GM20431 (cell line): ENCODE results near the gene TOPAZ1.

Experiments used
- in situ Hi-C: fragments of 300-500 bp; cut with MseI, MboI; formaldehyde crosslinking; loops from one replicate; pipeline ENCODE4 v1.15.0; 2020; ENCODE audit warnings: low sequenced_read_pairs; ENCODE audit not compliant: unreplicated experiment

TOPAZ1 gene

GRCh38 chr3:44238889-44239288 is 2.8 kb upstream of the TOPAZ1 start:
- in situ Hi-C loops, result no loop called here

- in situ Hi-C loops, result no loop called here
These were observed 1.6 kb upstream of the TOPAZ1 start for GRCh38 chr3:44240061-44240460.

- in situ Hi-C loops, result no loop called here
These were observed 1.0 kb downstream of the TOPAZ1 start for GRCh38 chr3:44242721-44243120.

GRCh38 chr3:44248152-44248551 is 6.5 kb downstream of the TOPAZ1 start:
- in situ Hi-C loops, result no loop called here

- in situ Hi-C loops, result no loop called here
These were observed 10.8 kb downstream of the TOPAZ1 start for GRCh38 chr3:44252332-44252959.

GRCh38 chr3:44259404-44259803 is 17.7 kb downstream of the TOPAZ1 start:
- in situ Hi-C loops, result no loop called here

DNA sequence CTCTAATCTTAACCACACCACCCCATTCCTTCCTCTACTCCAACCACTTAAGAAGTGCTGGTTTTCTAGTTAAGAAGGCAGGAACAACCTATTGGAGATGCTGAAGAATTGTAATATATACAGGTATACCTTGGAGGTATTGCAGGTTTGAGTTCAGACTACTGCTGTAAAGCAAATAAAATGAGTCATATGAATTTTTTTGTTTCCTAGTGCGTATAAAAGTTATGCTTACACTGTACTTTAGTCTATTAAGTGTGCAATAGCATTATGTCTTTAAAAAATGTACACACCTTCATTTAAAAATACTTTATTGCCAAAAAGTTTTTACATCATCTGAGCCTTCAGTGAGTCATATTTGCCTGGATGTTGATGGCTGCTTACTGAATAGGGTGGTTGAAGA is 22.5 kb downstream of the TOPAZ1 start:
- in situ Hi-C loops, result no loop called here

GRCh38 chr3:44265815-44266214 is 24.1 kb downstream of the TOPAZ1 start:
- in situ Hi-C loops, result no loop called here

GRCh38 chr3:44272191-44272590 is 30.5 kb downstream of the TOPAZ1 start:
- in situ Hi-C loops, result no loop called here

- in situ Hi-C loops, result no loop called here
These were observed 36.2 kb downstream of the TOPAZ1 start for GRCh38 chr3:44277925-44278324.

GRCh38 chr3:44280077-44280476 is 38.4 kb downstream of the TOPAZ1 start:
- in situ Hi-C loops, result no loop called here

DNA sequence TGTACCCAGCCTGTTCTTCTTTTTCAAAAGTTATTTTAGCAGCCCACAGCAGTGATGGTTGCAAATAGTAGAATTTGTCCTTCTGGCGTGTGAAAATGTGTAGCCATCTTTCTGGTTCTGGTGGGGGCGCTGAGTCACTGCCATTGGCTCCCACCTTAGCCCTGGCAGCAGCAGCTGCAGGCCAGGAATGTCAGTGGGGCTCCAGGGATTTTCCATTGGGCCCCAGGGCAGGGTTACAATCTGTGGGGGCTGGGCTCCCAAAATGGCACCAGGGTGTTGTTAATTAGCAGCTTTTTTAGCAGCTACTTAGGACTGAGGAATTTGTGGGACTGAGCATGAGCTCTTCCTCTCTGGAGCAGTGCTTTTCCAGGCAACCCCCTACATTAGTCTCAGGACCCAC is 38.9 kb downstream of the TOPAZ1 start:
- in situ Hi-C loops, result no loop called here

- in situ Hi-C loops, result no loop called here
These were observed 43.3 kb downstream of the TOPAZ1 start for GRCh38 chr3:44284949-44285348.

GRCh38 chr3:44289882-44290462 is 48.3 kb downstream of the TOPAZ1 start:
- in situ Hi-C loops, result no loop called here

GRCh38 chr3:44292276-44292675 is 50.6 kb downstream of the TOPAZ1 start:
- in situ Hi-C loops, result no loop called here

GRCh38 chr3:44292947-44293346 is 51.3 kb downstream of the TOPAZ1 start:
- in situ Hi-C loops, result no loop called here

- in situ Hi-C loops, result no loop called here
These were observed 55.6 kb downstream of the TOPAZ1 start for GRCh38 chr3:44297255-44297654.

DNA sequence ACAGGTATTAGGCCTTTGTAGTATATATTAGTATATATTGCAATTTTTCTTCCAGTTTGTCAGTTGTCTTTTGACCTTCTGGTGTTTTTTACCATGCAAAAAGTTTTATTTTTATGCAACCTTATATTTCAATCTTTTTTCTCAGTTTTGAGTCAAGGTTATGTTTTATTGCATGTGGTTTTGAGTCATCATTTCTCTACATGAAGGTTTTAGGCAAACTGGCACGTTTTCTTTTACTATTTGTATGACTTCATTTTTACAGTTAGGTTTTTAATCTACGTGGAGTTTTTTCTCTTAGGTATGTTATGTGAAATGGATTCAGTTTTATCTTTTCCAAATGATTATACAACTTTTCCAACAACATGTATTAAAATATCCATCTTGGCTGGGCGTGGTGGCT is 60.1 kb downstream of the TOPAZ1 start:
- in situ Hi-C loops, result no loop called here

- in situ Hi-C loops, result no loop called here
These were observed 67.8 kb downstream of the TOPAZ1 start for GRCh38 chr3:44309500-44309899.

GRCh38 chr3:44318891-44319311 is 77.2 kb downstream of the TOPAZ1 start:
- in situ Hi-C loops, result no loop called here

DNA sequence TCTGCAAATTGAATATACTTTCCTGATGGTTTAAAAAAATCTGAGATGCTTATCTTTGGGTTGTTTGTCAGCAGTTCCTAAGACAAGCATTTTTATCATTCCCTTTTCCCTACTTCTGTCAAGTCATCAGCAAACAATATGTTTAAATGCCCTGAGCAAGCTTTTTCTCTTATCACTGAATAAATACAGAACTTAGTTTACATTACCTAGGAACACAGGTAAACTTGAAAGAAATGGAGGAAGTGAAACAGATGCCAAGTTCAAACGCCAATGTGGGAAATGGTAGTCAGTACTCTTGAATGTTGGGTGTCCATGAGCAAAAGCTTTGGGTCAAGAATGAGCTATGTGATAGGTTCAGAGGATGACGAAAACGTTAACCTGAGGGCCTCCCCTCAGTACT is 79.6 kb downstream of the TOPAZ1 start:
- in situ Hi-C loops, result no loop called here

DNA sequence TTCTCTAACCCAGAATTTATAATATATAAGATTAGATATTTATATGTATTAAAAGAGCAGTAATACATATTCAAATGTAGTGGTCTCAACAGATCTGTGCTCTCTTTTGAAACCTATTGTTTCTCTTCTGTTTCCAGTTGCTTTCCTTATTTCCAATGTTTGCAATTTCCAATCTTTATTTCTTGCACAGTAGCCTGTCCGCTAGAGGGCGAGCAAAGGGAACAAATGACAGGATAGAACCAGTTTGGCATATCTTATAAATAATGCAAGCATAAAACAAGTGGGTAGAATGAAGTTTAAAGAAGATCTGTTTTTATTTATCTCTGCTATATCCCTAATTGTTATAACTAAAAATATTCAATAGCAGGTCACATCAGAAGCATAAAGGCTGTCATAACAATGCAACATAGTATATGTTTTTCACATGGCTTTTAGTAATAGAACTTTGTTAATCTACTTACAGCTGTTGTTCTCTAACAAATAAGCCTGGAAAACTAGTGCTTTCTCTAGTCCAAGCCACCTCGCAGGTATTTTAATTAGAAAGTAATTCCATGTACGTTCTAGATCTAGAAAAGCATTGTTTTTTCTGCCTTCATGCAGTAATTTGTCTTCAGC is 81.8 kb downstream of the TOPAZ1 start:
- in situ Hi-C loops, result no loop called here
